SKM-1 treated with dmso at 0.1 percent for 144 hours (cell line): Measurements from ENCODE around the gene CARD10.

ENCODE experiments used
- DNase-seq: peaks from one replicate; lab custom pipeline; 2025; ENCODE audit not compliant: unreplicated experiment; lab: John Stamatoyannopoulos, UW

CARD10 gene

DNA sequence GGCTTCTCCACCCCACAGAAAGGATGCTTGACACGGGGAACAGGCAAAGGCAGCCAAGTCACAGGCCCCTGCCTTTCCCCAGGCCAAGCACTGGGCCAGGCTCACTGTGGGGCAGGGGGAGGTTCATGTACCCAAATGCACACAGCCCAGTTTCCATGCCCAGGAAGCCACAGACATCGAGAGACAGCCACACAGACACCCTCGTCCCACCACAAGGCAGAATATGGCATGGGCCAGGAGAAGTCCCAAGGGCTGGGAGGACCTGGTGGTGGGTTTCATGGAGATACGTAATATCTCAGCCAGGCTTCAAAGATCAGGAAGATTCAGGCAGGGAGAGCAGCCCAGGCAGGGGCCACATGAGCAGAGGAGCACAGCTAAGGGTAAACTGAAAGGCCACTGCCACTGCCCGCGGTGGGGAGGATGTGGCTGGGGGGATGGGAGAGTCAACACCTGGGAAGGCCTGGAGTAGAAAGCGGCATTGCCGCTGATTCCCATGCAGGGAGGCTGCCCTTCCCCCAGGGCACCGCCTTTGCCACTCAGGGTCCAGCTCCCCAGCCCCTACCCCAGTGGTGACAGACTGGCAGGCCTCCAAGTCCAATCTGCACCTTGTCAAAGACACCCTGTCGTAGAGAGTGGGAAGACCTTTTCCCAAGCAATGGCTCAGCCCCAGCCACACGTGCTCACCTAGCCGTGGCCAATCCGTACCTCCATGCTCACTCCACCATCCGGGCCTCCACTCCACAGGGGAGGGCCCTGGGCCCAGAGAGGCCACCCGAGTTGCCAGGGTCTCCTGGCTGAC is 30.7 kb downstream of the CARD10 start:
- DNase-seq = no peak

DNA sequence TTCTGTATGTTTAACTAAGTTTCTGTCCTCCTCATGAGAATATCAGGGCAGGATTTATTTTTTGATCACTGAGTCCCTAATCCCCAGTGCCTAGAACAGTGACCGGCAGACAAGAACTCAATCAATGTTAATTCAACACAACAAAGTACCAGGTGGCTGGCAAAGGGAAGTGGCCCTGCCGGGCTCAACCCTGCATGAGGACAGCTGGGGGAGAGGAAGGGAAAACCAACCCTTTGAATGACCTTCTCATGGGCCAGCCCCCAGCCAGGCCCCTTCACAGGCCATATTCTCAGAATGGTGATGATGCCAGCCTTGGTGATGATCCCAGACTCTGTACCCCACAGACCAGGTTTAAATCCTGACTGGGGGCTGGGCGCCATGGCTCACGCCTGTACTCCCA is 31.6 kb downstream of the CARD10 start:
- DNase-seq = no peak

DNA sequence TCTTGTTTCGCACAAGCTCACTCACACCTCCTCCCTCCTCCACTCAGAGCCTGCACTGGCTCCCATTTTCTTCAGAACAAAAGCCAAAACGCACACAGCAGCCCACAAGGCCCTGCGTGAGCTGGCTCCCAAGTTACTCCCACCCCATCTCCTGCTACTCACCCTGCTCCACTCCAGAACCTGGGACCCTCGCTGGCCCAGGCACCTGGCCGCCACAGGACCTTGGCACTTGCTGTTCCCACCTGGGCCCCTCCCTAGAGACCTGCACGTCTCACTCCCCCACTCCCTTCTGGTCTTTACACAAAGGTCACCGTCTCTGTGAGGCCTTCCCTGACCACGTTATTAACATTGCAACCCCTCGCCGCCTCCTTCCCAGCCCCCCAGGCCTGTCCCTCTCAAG is 32.1 kb downstream of the CARD10 start:
- DNase-seq = no peak

DNA sequence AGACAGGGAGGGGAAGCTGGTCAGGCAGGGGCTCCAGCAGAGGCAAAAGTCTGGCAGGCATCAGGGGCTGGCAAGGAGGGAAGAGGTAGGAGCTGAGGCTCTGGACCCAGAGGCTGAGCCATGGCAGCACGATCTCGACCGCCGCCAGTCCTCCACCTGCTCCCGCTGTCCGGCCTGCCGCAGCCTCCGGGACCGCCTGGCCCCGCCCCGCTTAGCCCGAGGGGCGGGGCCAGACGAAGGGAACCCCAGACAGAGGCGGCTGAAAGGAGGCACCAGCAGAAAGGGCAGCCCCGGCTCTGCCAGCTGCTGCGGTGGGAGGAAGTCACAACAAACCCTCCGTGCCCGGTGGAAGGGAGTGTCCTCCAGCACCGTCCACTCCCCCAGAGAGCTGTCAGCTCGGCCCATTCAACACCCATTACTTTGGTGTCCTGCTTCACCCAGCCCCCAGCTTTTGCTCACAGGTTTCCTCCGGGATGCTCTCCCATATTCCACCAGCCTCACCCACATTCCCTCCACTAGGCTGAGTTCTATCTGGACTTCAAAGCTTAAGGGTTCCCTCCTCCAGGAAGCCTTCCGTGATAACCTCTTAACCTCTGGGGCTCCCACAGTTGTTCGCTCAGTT is 32.9 kb downstream of the CARD10 start, which contains the start of gene MFNG:
TSS of gene MFNG (minus strand) at position 161 of the 622 bp plus-strand sequence. CDS start 207 bp downstream, outside the sequence.
- DNase-seq = peak; percentile 90

DNA sequence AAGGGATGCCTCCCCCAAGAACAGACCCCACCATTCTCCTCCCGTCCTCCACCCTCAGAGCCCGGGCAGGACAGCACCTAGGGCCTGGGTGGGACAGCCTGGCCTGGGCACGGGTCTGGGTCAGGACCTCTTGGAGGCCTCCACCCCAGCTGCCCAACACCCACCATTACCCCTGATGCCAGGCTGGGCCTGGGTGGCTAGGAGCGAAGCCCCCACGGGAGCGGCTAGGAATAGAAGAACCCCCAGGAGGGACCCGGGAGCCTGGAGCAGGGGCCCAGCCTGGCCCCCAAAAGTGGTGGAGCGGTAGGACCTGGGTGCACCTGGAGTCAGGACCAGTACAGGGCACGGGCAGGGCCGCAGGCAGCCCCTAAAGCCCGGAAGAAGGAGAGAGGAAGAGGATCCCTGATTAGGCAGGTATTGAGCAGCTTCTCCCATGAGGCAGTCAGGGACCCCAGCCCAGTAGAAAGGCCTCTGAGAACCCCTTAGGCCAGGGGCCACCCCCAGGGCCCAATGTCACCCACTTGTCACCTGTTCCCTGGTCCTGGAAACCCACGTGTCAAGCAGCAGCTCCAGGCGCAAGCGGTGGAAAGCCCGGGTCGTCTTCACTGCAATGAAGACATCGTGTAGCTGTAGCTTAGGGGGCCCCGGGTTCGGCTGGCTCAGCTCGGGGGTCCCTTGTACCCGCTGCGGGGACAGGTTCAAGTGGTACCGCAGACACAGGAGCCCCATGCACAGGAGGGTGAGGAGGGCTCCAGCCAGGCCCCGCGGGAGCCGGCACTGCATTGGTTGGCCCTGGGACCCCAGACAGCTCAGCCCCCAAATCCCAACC is 33.6 kb downstream of the CARD10 start:
- DNase-seq = no peak

DNA sequence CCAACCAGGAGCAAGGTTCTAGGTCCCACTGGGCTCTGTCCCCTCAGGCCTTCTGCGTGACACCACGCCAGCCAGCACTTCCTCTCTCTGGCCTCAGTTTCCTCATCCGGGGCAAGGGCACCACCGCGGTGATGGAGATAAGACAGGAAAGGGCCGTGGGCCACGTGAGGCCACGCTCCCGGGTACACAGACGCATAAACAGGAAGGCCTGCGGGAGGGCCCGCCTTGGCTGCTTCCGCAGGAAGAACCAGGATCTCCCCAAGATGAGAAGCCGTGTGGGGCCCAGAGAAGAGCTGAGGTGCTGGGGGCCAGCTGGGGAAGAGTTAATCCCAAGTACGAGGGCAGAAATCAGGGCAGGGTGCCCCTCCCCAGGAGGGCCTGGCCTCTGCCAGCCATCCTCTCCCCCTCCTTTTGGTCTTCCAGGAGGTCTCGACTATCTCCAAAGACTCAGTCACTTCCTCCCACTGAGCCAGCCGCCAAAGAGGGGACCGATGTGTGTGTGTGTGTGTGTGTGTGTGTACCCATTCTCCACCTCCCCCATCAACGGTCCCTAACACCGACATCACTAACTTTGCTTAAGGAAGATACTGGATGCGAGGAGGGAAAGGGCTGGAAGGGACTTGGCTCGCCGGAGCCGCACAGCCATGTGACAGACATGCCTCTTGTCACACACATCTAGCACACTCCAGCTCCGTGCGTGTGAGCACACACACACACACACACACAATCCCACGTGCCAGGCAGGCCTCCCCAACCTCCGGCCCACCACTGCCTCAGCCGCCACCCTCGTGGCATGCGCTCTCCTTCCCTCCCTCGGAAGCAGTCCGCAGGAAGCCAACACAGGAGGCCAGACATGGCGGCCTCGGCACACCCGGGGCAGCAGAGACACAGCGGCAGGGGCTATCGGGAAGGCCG is 34.5 kb downstream of the CARD10 start:
- DNase-seq = peak; percentile 94

DNA sequence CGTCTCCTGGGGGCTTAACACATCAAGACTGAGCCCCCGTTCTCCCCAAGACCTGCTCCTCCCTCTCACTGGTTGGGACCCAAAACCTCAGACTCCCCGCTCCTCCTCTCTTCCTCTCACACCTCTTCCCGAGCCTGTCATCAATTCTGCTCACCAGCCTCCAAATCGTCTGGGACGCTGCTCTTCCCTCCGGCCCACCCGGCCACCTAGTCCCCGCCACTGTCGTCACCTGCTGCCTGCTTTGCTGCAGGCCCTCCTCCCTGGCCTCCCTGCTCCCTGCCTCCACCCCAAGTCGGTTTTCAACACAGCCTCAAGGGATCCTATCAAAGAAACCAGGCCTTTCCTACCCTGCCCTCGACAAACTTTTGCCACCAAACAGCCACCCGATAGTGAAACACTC is 36.2 kb downstream of the CARD10 start:
- DNase-seq = no peak

DNA sequence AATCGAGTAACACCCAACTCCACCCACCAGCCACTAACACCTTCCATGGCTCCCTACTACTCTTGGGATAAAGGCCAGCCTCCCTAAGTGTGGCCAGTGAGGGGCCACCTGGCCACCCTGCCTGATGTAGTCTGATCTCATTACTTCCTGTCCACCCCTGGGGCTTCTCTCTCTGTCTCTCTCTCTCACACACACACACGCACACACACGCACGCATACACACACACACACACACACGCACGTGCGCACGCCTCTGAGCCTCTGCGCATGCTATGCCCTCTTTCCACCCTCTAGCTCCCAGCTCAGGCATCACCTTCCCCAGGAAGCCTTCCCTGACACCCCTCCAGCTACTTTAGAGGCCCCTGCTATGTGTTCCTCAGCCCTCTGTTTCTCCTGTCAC is 37.0 kb downstream of the CARD10 start:
- DNase-seq = no peak

DNA sequence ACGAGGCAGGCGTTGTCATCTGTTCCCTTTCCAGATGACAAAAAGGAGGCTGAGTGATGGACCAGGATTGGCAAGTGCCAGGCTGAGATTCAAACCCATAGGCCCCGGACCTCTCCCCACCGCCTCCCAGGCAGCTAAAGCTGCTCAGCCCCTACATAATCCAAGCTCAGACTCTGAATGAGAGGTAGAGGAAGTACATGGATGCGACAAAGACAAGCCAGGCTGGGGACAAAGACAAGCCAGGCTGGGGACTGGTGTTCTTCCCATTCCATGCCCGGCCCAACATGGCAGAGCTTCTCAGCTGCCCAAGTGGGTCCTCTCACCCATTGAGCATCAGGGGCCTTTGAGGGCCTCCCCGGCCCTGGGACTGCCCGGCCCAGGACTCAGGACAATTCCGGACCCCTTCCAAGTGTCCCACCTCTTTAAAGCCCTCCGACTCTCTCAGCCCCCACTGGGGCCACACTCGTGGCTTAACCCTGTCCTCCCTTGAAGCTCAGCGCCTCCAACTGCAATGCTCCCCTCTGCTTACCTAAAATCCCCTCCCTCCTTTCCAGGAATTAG is 37.8 kb downstream of the CARD10 start:
- no peak for DNase-seq

DNA sequence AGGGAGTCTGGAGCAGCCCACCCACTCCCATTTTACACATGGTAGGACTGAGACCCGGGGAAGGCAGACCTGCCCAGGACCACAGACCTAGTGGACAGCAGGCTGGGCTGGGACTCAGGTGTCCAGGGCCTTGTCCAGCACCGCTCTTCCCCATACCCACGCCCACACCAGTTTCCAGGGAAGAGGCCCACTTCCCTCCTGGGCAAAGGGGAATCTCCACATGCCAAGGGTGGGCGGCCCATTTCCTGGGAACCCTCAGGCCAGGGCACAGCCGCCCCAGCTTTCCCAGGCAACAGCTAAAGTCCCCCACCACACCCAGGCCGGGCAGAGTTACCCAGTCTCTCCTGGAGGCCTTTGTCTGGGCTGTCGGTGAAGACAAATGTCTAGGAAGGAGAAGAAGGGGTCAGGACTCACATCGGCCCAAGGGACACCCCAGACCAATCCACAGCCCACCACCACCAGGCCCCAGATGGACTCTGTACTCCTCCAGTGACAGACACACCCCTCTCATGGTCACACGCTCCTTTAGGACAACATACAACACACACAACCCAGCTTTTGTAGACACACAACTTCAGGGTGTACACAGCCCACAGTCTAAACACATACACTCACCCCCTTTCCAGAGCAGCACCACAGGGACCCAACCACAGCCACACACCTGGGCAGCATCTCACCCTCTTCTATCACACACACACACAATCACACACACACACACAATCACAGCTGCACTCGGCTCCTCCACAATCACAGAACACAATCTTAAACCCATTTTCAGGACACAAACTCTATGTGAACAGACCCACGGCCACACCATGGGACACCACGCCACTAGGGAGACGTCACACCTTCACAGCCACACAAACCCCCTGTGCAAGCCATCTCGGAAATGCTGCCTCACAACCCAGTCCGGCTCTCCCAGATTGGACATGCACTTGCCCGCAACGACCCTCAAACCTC is 38.5 kb downstream of the CARD10 start:
- no peak for DNase-seq

DNA sequence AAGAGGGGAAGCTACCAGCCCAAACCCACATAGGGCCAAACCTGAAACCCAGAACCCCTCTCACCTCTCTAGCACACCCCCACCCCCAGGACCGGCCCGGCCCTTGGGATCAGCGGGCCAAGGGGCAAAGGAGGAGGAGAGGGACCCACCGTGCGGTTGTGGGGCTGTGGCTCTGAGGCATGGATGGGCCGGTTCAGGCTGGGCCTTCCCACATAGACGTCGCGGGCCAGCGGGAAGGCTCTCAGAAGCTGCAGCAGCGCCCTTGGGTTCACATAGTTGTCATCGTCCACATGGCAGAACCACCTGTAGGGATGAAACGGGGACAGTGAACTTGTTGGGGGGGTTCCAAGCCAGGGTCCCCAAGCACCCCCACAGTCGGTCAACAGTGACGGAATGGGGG is 40.0 kb downstream of the CARD10 start:
- no peak for DNase-seq

DNA sequence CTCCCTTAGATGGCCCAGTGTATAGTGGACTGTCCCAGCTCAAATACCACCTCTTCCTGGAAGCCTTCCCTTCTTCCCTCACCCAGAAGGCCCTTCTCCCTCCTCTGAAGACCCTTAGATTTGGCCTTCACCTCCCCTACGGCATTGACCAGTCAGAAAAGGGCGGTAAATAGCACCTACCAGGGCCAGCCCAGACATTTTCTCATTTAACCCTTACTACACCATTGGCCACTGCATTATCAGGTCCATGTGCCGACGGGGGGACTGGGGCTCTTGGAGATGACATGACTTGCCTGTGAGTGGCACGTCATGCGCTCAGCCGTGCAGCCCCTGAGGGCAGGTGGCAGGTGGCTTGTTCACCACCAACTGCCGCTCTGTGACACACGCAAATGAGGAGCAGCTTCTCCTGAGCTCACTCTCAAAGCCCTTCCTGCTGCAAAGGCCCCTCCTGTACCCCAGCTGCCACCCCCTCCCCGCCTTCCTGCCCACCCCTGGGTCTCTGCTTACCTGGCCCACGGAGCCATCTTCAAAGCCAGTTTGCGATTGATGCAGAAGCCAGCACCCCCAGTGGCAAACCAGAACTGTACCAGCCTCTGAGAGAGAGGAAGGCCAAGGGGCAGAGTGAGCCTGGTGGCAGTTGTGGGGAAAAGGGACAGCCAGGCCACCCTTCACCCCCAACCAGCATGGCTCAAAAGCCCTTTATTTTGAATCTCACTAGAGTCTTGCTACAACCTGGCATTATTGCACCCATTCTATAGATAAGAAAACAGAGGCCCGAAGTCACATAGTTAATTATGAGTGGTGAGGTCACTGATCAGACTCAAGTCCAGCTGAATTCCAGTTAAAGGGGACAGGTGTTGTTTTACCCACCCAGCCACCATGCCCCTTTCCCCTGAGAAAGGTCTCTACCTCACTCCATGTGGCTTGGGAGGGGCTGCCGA is 42.6 kb downstream of the CARD10 start:
- DNase-seq = no peak

DNA sequence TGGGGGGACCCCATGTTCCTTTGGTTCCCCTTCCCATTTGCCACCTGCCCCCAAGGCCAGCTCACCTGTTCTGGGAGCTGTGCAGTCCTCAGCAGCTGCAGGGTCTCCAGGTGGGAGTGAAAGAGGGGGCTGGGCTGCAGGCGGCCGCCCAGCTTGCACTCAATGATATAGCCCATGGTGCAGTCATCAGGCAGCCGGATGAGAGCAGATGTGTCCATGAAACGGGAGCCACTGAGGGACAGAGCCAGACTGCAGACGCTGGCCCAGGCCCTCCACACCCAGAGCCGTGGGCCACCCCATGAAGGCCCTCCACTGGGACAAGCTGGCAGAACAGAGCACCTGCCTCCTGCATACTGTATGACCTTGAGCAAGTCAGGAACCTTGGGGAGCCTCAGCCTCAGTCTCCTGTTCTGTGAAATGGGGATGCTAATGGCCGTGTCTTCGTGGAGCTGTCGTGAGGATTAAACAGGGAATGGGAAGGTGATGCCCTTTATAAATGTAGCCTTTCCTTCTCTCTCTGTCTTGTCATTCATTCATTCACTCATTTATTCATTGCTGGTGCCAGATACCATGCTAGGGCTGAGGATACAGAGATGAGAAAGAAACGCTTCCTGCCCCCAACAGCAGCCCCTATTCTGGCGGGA is 44.6 kb downstream of the CARD10 start:
- no peak for DNase-seq

DNA sequence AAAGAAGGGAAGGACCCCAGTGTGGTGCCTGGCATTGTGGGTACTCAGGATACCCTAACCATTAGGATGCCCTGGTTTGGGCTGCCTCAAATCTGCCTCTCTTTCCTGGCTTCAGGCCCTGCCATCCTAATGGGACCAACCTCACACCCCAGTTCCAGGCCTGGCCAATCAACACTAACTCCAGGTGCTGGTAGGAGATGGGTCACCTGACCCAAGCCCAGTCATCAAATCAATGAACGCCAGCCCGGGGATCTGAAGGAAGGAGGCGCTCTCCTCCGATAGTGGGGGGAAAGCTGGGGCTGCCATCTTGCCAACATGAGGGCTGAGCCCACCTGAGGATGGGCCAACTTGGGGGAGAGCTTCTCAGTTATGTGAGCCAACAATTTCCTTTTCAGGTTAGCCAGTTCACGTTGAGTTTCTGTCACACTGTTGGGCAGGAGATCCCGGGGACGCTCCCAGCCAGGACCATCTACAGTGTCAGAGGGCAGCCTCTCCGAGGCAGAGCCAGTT is 45.7 kb downstream of the CARD10 start:
- no peak for DNase-seq

DNA sequence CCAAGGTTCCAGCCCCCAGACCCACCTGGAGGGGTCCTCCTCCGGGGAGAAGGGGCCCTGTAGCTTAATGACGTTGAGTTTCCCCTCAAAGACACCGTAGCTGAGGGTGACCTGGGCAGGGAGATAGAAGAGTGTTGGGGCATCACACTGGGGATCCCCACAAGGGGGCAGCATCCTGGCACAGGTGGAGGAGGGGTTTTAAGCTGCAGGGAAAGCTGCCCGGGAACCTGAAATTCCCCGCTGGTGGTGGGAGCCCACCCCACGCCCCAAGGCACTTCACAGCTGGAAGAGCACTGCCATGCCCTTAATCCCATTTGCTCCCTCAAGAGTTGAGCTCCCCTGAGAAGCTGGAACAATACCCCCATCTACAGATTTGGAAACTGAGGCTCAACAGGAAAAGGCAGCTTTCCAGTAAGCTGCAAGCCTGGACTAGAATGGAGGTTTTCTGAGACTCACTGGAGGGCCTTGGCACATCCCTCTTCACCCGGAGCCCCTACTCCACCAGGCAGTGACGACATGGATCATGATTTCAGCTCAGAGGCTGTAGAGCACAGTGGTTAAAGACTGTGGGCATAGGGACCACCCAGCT is 46.7 kb downstream of the CARD10 start:
- DNase-seq = no peak

DNA sequence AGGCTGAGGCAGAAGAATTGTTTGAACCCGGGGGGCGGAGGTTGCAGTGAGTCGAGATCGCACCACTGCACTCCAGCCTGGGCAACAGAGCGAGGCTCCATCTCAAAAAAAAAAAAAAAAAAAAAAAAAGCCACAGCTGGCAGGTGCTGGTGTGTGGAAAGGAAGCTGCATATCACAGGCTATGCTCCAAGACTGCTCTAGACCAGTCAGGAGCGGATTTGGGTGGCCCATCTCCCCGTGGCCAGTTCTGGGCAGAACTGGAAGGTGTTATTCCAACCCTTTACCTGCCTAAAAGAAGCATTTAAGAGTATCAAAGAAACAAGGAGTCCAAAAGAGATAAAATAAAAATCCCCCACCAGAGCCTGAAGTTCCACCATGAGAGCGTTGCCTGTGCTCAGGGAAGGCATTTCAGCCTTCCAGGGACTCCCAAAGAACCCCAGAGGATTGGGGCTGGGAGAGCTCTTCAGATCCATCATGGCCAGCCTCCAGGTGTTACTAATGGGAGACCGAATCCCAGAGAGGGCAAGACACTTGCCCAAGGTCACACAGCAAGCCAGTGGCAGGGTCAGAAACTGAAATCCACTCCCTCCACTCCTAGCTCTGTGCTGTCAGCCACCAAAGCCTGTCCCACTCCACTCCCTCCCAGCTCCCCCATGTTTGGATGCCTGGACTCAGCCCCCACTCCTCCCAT is 47.3 kb downstream of the CARD10 start:
- no peak for DNase-seq

DNA sequence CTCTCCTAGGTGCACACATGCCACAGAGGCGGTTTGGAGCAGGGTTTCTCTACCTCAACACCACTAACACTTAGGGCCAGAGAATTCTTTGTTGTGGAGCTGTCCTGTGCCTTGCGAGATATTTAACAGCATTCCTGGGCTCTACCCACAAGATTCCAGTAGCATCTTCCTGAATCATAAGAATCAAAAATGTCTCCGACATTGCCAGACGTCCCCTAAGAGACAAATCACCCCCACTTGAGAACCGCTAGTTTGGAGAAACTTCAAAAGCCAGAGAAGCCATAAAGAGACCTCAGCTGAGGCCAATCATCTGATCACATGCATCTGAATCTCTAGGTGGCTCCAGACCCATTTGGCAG is 49.1 kb downstream of the CARD10 start:
- no peak for DNase-seq
